C4-2B (cell line): ENCODE data around the gene MAP1A.

ENCODE experiments used
- H3K27ac ChIP-seq: fragments of 450-650 bp; 2 replicates; pipeline ENCODE4 v1.5.1; 2017
- CTCF ChIP-seq: fragments of 450-650 bp; conservative IDR thresholded peaks from 2 replicates; pipeline ENCODE4 v1.5.1; 2017; ENCODE audit warnings: mild to moderate bottlenecking
- ZFX ChIP-seq: fragments of 450-650 bp; IDR thresholded peaks from 2 replicates; pipeline ENCODE4 v1.6.1; 2017

MAP1A gene

GRCh38 chr15:43520138-43520537, 2.7 kb downstream of the MAP1A start:
- no peak overlapping the region for H3K27ac ChIP-seq
- TF ChIP-seq CTCF = no peak
- no peak for TF ChIP-seq ZFX

GRCh38 chr15:43521419-43521818, 4.0 kb downstream of the MAP1A start:
- H3K27ac ChIP-seq = no peak overlapping the region
- TF ChIP-seq ZFX (no peak), CTCF (no peak)

- TF ChIP-seq CTCF (no peak), ZFX (no peak)
- no peak overlapping the region for H3K27ac ChIP-seq
These were observed 4.8 kb downstream of the MAP1A start for GRCh38 chr15:43522247-43522646.

GRCh38 chr15:43523646-43524045, 6.2 kb downstream of the MAP1A start:
- no peak for TF ChIP-seq CTCF
- TF ChIP-seq ZFX = no peak
- no peak overlapping the region for H3K27ac ChIP-seq

- H3K27ac ChIP-seq = no peak overlapping the region
- TF ChIP-seq CTCF (no peak), ZFX (no peak)
These were observed 6.9 kb downstream of the MAP1A start for GRCh38 chr15:43524254-43524845.

- TF ChIP-seq ZFX = no peak
- no peak for TF ChIP-seq CTCF
- no peak overlapping the region for H3K27ac ChIP-seq
These were observed 7.7 kb downstream of the MAP1A start for GRCh38 chr15:43525131-43525530.

- TF ChIP-seq CTCF (no peak), ZFX (no peak)
- no peak overlapping the region for H3K27ac ChIP-seq
These were observed 9.0 kb downstream of the MAP1A start for GRCh38 chr15:43526261-43526930.
